Measurements from ENCODE around the gene RRM1.

DNA sequence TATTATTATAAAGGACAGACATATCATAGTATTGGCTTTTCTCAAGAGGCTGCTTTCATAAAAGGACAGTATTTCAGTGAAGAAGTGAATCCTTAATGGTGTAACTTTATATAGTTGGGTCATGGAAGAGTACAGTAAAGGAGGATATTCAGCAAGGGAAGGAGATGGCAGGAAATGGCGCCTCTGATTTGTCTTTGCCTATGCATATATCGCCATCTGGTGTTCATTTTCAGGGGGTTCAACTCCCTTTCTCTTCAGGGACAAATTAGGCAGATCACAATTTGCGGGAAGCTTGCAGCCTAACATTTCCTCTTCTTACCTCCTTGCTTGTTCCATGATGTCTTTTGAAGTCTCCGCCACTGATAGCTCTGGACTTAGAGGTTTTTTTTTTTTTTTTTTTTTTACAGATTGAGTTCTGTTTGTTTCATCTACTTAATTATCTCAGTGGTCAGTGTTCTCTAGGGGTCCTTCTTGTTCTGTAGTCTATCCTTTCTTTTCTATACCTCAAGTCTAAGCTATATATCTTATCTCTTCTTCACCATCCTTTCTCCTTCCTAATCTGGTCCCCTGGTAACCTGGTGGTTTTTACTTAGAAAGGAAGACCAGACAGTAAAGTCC lies 21.8 kb upstream of the RRM1 start:
- TF ChIP-seq CTCF (IDR thresholded peaks at IDR 0.05) (peak; percentile 82 to 97 (median 94)), POLR2A (IDR thresholded peaks at IDR 0.05) (peak in 1 of 2 donors; percentile 20)

All from uterus (tissue), 2 donors.